GM19452 (cell line): ENCODE data around the gene POLE2.
"Not testable (repeated sequence)": the region's sequence is repeated elsewhere in the genome, so short reads cannot be mapped to it uniquely, and the experiment has no call there.

ENCODE experiments used
- ATAC-seq: cut with Tn5 transposase; IDR thresholded peaks from one replicate; pipeline ENCODE4 v1.9.1; 2021; ENCODE audit not compliant: unreplicated experiment

The POLE2 gene

GRCh38 chr14:49687942-49688700 is at the start of gene POLE2:
TSS of gene POLE2 (minus strand) at chr14:49688214. CDS start at chr14:49688203, 11 bp downstream.
- ATAC-seq: peak; percentile 87

GRCh38 chr14:49735669-49736068 is 47.7 kb upstream of the POLE2 start:
- not testable (repeated sequence) for ATAC-seq

GRCh38 chr14:49733836-49734235 is 45.8 kb upstream of the POLE2 start:
- no peak for ATAC-seq

- no peak for ATAC-seq
These were observed 44.9 kb upstream of the POLE2 start for GRCh38 chr14:49732896-49733295.

- ATAC-seq: no peak
These were observed 39.2 kb upstream of the POLE2 start for GRCh38 chr14:49727171-49727570.

GRCh38 chr14:49721733-49722435 is 33.9 kb upstream of the POLE2 start:
- ATAC-seq: not testable (repeated sequence)

GRCh38 chr14:49720744-49721143 is 32.7 kb upstream of the POLE2 start:
- ATAC-seq: no peak

GRCh38 chr14:49710993-49711392 is 23.0 kb upstream of the POLE2 start:
- ATAC-seq: not testable (repeated sequence)

GRCh38 chr14:49704471-49704870 is 16.5 kb upstream of the POLE2 start:
- not testable (repeated sequence) for ATAC-seq

GRCh38 chr14:49703965-49704364 is 16.0 kb upstream of the POLE2 start:
- ATAC-seq: no peak

- ATAC-seq: no peak
These were observed 14.7 kb upstream of the POLE2 start for GRCh38 chr14:49702725-49703124.

- ATAC-seq: not testable (repeated sequence)
These were observed 5.7 kb upstream of the POLE2 start for GRCh38 chr14:49693735-49694124.

GRCh38 chr14:49692811-49693734 is 5.1 kb upstream of the POLE2 start, which contains the start of gene KLHDC1:
TSS of gene KLHDC1 (plus strand) at chr14:49693120. CDS start at chr14:49693195, 75 bp downstream.
- ATAC-seq: peak; percentile 68

GRCh38 chr14:49692193-49692757 is 4.3 kb upstream of the POLE2 start:
- no peak for ATAC-seq

GRCh38 chr14:49691031-49691430 is 3.0 kb upstream of the POLE2 start:
- no peak for ATAC-seq

GRCh38 chr14:49688701-49689030 is 652 bp upstream of the POLE2 start:
- no peak for ATAC-seq

- no peak for ATAC-seq
These were observed 1.6 kb downstream of the POLE2 start for GRCh38 chr14:49686425-49686824.

GRCh38 chr14:49679271-49679670 is 8.7 kb downstream of the POLE2 start:
- ATAC-seq: no peak

GRCh38 chr14:49677643-49678042 is 10.4 kb downstream of the POLE2 start:
- ATAC-seq: no peak

GRCh38 chr14:49673586-49673985 is 14.4 kb downstream of the POLE2 start:
- no peak for ATAC-seq

- ATAC-seq: no peak
These were observed 17.5 kb downstream of the POLE2 start for GRCh38 chr14:49670475-49670874.
